OCI-M2 (cell line): ENCODE data around the gene NABP1.
A peak's percentile ranks its signal among the peaks of the same experiment; 100 is the strongest.

Source experiments
- DNase-seq: peaks from one replicate; lab custom pipeline; 2025; ENCODE audit not compliant: unreplicated experiment; lab: John Stamatoyannopoulos, UW

NABP1 gene

DNA sequence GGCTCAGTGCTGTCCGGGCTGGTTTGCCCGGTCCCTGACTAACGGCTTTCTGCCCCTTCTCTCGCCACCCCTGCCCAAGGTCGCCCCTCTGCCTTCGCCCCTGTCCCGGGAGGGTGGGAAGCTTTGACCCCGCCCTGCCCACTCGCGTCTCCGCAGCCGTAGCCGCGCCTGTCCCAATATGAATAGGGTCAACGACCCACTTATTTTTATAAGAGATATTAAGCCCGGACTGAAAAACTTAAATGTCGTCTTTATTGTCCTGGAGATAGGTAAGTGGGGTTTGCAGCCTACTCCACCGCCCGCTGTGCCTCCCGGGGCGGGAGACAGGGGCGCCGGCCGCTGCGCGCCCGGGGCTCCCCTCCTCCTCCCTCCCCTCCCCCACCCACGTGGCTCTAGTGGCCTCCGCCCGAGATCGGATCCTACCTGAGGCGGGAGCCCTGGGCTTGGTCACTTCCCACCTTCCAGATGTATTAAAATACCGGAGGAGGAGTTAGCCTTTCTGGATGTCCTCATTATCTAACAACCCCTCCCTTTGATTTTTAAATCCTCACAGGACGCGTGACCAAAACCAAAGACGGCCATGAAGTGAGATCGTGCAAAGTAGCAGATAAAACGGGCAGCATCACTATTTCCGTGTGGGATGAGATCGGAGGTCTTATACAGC, 633 bp downstream of the NABP1 start:
- DNase-seq, result no peak

DNA sequence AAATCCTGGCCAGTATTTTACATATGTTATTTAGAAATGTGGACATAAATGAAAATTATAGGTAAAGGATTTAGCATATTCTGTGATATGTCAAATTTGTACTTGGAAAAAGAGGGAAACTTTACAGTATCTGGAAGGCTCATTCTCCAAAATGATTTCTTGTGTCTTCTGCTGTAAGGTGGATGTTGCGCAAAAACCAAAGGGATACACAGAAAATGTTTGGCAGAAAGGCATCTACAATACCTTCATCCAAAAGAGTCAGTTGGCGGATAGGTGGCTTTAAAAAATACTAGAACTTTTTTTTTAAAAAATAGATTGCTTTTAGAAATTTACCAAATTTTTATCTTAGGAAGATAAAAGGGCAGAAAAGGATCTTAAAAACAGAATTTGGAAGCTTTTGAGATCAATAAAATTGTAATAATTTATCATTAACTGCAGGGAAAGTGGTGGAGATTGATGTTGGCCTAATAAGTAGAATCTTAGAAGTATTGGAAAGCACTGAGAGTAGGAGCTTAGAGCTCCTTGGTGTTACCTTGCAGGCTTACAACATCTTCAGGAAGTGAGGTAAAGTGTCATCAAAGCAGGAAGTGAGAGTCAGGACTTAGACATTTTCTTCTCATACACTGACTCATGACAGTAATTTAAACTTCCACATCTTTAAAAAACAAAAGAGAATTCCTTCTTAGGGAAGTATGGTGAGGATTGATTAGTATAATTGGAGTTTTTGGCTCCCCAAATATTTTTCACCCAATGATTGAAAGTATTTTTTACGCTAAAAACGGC, 2.1 kb downstream of the NABP1 start:
- DNase-seq, result no peak

DNA sequence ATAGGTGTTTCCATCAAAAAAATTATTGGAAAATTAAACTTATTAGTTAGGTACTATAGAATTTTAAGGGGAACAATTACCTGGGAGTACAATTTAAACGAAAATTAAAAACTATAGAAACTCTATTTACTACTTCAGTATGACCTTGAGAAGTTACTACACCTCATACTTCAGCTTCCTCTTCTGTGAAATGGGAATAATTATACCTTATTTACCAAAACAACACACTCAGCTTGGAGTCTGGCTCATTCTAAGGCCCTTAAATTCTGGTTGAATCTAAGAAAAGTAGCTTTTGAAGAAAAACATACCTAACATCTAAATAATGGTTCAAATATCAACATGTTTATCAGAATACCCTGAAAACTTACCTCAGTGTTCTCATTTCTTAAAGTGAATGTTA, 2.7 kb downstream of the NABP1 start:
- no peak for DNase-seq

DNA sequence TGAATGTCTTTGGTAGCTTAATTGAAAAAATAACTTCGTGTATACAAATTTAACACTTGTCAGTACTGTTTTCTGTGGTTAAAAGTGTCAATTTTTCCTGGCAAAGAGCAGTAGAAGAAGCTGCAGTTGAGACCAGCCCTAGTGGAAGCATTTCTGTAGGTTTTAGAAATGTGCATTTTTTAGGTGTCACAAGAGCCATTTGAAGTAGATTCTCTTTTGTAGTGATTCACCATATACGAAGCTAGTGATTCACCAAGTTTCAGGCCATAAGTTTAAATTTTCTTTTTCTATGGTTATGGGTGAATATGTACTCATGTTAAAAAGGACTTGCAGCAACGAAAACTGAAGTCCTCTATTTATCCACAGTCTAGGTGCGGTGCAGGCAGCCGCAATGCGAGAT, 4.2 kb downstream of the NABP1 start:
- no peak for DNase-seq

DNA sequence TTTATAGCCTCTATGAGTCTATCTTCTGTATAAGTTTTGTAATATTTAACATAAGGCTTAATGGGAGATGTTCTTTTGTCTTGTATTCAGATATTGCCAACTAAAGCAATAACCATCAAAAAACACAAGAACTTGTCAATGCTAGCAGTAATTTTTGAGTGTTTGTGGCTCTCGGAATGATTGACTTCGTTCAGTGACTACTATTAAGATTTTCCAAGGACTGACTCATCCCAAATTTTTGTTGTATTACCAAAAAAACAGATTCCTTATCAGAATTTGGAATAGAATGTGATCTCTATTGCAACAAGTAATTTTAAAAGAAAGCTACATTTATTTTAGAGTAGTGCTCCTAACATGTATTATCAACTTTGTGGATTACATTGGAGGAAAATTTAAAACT, 8.1 kb downstream of the NABP1 start:
- DNase-seq, result no peak

DNA sequence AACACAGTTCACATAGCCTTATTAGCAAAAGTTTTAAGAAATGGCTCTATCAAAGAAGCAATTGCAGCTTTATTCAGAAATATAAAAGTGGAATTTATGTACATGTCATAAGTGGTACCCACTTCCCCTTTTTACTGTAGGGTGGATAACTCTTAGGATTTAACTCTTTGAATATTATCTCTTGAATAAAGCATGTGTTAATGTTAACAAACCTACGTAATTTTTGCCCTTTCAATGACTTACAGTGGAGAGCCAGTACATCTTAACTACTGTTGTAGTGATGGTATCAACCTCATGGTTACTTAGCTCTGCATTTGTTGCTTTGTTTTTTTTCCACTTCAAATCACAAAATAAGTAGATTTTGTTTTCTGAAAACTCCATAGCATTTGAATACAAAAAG, 8.8 kb downstream of the NABP1 start:
- no peak for DNase-seq

DNA sequence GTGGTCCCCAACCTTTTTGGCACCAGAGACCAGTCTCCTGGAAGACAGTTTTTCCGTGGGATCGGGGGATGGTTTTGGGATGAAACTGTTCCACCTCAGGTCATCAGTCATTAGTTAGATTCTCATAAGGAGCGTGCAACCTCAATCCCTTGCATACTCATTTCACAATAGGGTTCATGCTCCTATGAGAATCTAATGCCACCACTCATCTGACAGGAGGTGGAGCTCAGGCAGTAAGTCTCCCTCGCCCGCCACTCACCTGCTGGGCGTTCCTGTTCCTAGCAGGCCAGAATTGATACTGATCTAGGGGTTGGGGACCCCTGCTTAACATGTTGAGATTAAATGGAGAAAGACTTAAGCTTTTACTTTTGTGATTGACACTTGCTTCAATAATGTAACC, 9.9 kb downstream of the NABP1 start:
- DNase-seq, result no peak

DNA sequence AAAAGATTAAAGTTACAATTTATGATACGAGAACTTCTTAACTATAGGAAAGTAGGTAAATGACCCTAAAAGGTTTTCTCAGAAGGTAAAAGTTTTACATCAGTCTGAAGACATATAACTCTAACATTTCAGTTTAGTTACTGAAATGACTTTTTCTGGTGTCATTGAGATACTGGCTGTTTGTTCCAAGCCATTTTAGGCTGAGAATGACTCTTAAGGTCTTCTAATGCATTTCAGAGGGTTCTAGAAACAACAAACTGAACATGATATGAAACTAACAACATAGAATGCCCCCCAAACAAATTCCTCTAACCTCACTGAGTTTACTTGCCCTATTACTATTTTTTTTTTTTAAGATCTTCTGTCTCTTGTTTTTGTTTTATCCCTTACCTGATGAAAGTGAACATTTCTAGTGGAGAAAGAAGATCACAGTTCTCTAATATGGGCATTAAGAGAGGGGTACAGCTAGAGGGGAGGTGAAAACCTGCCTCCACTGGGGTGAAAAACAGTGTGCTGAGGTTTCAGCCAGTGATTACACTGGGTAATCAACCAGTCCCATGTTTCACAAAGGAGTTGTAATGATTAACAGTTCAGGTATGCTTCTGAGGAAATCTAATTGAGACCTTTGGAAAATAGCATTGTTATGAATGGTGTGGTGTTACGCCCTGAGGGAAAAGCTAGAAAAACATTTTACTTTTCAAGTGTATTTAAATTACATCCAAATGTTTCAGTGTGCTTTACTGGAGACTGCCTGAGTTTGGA, 11.2 kb downstream of the NABP1 start:
- no peak for DNase-seq

DNA sequence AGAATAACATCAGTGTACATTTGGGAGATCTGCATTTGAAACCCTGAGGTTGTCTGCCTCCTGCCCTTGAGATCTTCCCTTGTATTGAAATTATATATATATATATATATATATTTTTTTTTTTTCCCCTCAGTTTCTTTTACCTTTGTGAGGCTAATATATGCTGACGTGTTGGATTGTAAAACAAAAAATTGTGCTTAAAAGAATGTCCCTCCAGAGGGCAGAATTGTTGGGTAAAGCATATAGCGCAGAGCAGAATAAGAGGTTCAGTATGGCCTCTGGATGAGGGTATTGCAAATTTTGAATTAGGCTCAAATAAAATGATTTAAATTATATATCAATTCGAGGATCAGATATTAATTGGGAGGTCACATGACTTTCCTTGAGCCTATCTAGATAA, 12.4 kb downstream of the NABP1 start:
- DNase-seq, result no peak

DNA sequence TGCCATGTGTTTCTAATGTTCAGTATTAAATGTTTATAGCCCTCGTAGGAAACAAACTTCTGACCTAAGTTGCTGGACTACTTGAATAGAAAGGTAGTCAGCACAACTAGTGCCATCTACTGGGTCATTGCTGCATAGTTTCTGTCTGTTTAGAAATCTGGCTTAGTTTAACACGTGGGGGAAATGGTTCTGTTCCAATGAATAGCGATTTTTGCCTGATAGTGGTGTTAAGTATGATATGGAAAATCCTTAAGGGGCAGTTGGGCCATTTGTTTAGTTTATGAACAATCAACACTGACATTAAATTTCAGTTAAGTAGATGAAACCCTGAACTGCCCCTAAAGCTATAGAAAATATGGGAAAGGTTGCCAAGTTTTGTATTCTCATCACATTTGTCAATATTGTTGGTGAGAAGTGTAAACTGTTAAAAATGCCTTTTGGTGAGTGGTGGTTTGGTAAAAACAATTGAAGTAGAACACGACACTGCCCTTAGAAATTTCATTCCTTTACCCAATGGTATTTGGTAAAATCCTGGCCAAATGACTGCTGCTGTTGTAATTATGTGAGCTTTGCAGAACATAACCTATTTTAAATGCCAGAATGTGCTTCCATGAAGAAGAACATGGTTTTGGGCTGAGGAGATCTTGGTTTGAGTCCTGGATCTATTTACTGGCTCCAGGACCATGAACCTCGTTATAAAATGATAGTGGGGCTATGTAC, 13.2 kb downstream of the NABP1 start:
- peak; percentile 63 for DNase-seq

DNA sequence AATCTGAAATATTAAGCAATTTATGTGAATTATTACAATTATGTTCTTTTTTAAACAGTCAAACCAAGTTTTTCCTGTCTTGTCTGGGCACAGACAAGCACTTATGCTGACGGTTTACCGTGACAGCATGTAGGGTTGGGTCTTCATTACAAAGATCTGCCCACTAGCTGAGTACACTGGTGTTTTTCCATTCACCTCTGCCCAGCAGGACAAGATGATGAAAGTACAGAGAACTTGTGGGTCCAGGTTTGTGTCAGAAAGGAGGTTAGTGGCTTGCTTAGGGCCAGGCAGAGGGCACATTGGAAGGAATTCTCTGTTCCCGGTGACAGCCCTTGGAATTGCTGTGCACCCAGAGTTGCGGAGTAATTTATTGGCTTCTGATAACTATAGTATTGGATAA, 14.0 kb downstream of the NABP1 start:
- DNase-seq, result no peak

DNA sequence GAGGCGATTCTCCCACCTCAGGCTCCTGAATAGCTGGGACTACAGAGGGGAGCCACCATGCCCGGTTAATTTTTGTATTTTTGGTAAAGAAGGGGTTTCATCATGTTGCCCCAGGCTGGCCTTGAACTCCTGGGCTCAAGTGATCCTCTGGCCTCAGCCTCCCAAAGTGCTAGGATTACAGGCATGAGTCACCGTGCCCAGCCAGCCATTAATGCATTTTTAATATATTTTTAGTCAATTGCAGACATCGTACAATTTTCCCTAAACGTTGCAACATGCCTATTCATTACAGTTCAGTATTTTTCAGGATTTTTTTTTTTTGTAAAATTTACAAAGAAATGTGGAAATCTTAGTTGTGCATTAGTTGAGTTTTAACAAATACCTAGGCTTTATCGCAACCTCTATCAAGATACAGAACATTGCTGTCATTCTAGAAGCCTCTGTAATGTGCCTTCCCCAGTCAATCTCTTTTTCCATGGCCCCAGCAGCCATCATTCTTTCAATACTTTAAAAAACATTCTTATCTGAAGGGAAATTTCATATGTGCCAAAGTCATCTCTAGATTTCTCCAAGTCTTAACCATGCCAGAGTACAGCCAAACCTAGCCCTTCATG, 14.7 kb downstream of the NABP1 start:
- DNase-seq, result no peak

DNA sequence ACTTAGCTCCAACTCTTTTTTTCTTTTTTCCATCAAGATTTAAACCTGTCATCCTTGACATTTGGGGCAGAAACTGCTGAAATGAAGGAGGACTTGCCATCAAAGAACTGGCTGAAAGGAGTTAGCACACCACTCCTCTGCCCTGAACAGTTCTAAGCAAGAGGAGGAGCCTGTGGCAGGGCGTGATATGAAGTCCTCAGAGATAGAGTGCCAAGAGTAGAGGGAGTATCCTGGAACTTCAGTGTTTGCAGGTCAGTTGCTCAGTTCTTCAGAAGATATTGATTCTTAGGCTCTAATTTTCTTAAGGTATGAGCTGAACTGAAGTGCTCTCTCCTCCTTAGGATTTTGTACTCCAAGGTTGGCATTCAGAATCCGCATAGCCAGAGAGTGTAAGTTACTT, 15.2 kb downstream of the NABP1 start:
- no peak for DNase-seq

DNA sequence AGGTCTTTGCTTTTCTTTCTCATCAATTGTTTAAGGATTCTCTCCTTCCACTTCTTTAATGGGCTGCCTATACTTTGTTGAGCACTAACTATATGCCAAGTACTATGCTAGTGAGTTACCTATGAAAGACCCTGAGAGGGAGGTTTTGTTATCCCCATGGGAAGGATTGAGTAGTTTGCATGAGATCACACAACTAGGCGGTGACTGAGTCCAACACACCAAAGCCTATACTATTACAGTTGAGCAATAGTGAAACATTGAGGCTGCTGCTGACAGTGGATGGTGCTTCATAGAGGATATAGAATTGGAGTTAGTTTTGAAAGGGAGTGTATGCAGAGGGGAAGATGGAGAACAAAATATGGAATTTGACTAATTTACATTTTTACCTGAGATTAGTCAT, 15.8 kb downstream of the NABP1 start:
- no peak for DNase-seq

DNA sequence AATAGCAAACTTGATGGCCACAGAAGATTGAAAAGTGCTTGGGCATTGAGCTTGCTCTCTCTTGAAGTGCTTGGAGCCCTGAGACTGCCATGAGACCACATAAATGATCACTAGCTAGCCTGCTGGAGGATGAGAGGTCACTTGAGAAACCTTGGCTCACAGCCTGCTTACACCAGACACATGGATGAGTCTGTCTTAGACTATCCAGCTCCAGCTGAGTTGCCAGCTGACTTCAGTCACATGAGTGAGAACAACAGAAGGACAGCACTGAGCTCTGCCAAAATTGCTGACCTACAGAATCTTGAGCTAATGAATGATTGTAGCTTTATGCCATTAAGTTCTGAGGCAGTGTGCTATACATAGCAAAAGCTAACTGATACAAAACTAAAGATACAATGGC, 18.1 kb downstream of the NABP1 start:
- no peak for DNase-seq

DNA sequence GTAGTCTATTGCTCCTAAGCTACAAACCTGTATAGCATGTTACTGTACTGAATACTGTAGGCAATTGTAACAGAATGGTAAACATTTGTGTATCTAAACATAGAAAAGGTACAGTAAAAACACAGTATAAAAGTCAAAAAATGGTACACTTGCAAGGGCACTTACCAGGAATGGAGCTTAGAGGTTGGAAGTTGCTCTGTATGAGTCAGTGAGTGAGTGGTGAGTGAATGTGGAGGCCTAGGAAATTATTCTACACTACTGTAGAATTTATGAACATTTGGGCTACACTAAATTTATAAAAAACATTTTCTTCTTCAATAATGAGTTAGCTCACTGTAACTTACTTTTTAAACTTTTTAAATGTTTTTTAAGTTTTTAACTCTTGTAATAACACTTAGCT, 19.0 kb downstream of the NABP1 start:
- no peak for DNase-seq

DNA sequence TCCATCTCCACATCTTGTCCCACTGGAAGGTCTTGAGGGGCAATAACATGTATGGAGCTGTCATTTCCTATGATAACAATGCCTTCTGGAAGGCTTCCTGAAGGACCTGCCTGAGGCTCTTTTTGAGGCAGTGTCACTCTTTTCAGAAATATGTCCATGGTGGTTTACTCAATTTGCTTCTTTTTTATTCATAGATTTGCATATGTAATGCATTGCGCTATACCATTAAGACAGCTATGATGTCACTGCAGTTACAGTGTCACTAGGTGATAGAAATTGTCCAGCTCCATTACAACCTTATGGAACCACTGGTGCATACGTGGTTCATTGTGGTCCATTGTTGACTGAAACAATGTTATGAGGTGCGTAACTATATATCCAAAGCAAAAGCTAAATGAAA, 19.9 kb downstream of the NABP1 start:
- no peak for DNase-seq

DNA sequence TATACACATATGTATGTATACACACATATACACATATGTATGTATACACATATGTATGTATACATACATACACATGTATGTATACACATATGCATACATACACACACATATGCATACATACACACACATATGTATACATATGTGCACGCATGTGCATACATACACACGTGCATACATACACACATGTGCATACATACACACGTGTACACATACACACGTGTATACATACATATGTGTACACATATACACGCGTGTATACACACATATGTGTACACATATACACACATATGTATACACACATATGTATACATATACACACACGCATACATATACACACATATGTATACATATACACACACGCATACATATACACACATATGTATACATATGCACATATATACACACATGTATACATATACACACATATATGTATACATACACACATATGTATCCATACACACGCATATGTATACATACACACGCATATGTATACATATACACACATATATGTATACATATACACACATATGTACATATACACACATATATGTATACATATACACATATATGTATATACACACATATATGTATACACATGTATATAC, 21.5 kb downstream of the NABP1 start:
- DNase-seq, result no peak

DNA sequence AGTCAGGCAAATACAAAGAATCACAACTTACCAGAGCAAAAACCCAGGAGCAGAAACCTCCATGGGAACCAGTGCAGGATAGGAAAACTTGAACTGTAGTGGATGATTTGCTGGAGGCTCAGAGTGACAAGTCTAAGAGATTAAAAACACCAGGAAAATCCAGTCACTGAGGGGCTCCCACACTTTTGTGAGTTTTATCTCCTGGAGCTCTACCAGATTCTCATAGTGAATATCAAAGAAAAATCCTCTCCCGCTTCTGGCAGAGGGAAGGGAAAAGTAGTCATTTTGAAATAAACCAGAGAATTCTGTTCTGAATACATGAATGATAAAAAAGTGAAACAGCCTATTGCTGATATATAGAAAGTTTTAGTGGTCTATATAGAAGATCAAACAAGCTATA, 23.1 kb downstream of the NABP1 start:
- DNase-seq, result no peak

DNA sequence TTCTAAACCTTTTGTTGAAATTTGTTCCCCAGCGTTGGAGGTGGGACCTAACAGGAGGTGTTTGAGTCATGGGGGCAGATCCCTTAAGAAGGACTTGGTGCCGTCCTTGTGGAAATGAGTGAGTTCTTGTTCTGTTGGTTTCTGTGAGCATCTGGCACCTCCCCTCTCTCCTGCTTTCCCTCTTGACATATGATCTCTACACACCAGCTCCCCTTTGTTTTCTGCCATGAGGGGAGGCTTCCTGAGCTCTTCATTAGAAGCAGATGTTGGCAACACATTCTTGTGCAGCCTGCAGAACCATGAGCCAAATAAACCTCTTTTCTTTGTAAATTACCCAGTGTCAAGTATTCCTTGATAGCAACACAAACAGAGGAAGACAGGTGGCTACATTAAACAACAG, 23.8 kb downstream of the NABP1 start:
- DNase-seq, result no peak
